Hematopoietic multipotent progenitor cell treated with erythropoietin and hydrocortisone succinate and interleukin-3 and kit ligand, for 6 days (in vitro differentiated cells): Measurements from ENCODE around the gene RIOX2.

Source experiments
- DNase-seq: peaks from one replicate; pipeline ENCODE4 v3.0.0-alpha.2; 2015

The RIOX2 gene

DNA sequence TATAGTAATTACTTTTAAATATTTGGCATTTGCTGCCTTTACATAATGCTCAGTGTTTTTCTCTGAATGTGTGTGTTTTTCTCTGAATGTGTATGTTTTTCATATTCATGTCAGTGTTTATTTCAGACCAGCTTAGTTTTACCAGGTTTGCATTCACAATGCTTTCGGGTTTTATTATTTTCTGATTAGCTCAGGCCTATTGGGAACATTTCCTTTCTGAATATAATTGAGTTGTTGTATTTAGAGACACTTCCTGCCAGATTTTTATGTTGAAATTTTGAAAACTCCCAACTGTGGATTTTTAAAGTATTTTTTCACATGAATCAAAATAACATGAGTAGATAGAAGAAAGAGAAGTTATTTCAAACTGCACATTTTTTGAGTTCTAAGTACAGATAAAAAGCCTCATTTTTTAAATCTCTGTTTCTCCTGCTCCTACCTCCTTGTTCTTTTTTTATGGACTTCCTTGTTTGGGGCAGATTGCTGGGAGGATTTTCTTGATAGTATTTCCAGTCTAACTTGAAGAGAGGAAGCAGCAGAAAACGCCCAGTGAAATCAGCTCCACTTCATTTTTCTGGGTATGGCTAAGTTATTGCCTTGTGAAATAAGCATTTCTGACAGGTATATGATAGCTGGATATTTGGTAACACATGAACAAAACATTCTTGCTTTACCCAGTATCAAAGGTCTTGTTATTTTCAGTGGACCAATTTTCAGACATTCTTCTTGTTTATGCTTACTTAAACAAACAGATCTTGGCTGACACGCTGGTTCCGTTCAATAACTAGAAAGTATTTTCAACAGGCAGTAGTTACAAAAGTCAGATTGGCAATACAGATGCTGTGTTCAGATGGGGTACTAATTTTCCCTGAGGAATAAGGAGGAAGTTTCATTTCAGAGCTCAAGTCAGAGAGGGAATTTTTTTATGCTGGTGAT, 70.7 kb downstream of the RIOX2 start:
- no peak for DNase-seq

DNA sequence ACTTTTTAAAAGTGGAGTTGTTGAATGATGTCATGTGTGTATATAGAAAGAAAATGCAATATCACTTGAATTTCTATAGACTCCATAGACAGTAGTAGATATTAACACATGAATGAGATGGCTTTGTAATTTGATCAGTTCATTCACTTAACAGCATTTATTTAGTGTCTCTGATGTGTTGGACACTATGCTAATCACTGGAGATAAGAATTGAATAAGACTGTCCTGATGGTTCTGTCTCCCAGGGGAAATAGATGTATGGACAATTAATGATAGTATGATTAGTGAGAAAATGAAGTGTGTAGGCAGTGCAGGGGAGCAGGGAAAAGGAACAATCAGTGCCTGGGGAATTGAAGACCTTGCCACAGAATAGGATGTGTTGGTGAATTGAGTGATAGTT, 72.9 kb downstream of the RIOX2 start:
- no peak for DNase-seq

GRCh38 chr3:97896547-97896946, 75.7 kb downstream of the RIOX2 start:
- DNase-seq, result no peak

DNA sequence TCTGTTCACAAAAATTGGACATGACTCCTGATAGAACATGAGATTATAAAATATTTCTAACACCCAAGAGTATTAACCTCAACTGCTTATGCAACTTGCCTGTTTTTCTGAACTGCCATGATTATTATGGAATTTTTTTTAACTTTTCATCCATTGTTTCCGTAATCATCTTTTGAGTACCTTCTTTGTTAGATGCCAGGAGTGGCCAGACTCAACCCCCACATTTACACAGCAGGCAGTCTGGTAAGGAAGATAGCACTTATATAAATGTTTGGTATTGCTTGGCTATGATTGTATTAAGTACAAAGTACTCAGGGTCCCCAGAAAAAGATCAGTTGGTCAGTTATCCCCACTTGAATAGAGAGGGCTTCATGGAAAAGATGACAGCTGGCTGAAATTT, 76.1 kb downstream of the RIOX2 start:
- no peak for DNase-seq

DNA sequence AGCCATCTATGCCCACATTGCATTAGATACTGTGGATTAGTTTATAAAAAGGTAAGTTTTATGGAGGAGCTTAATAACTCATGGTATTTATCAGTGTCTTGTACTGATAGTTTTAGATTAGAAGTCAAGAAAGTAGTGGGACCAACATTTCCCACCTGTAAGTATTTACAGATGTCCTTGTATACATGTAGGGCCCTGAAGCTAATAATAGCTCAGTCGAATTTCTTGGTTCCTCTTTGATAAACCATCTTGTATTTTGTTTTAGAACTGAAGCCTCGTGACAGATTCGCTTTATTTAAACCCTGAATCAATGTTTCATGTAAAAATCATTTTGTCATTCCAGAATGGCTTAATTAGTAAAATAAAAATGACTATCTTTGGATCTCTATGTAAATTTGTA, 77.0 kb downstream of the RIOX2 start:
- DNase-seq, result no peak

- no peak for DNase-seq
Measured at GRCh38 chr3:97892852-97893251, 79.4 kb downstream of the RIOX2 start.
